Osteocyte (in vitro differentiated cells): ENCODE measurements around the gene LAMA5. TPM values are rescaled to one million over a fixed set of nuclear protein-coding genes. Genes with fewer than 3 reads are reported as not detected.

Source experiments
- DNase-seq: peaks from one replicate; pipeline ENCODE4 v3.0.0; 2021; ENCODE audit warnings: mixed read lengths; ENCODE audit not compliant: unreplicated experiment; ENCODE audit errors: extremely low spot score
- H3K27ac Mint-ChIP-seq: one replicate; pipeline ENCODE4 v1.8.0; 2021; ENCODE audit warnings: mild to moderate bottlenecking, mixed read lengths; ENCODE audit not compliant: unreplicated experiment
- H3K27me3 Mint-ChIP-seq: one replicate; pipeline ENCODE4 v1.8.0; 2021; ENCODE audit warnings: mixed read lengths; ENCODE audit not compliant: unreplicated experiment
- H3K36me3 Mint-ChIP-seq: one replicate; pipeline ENCODE4 v1.8.0; 2021; ENCODE audit warnings: mixed read lengths; ENCODE audit not compliant: unreplicated experiment
- H3K4me1 Mint-ChIP-seq: one replicate; pipeline ENCODE4 v1.8.0; 2021; ENCODE audit warnings: mixed read lengths; ENCODE audit not compliant: unreplicated experiment
- H3K4me3 Mint-ChIP-seq: one replicate; pipeline ENCODE4 v1.8.0; 2021; ENCODE audit warnings: mild to moderate bottlenecking, moderate library complexity, mixed read lengths; ENCODE audit not compliant: unreplicated experiment
- H3K9me3 Mint-ChIP-seq: one replicate; pipeline ENCODE4 v1.8.0; 2021; ENCODE audit warnings: mixed read lengths; ENCODE audit not compliant: unreplicated experiment
- total RNA-seq: library from RNA; stranded (reverse); gene quantifications from 2 replicates; pipeline ENCODE4 v1.2.1, GENCODE V29; 2021
- TF ChIP-seq, protein P1 (sequence below): fragments of 200-600 bp; sonication (generic); IDR thresholded peaks from 2 replicates; pipeline ENCODE4 v1.5.0; 2021; ENCODE audit warnings: antibody characterized with exemption, mild to moderate bottlenecking, moderate library complexity

LAMA5 gene
- total RNA-seq, 1 donor from 2014 or later, result 201 TPM

- H3K9me3 Mint-ChIP-seq, result no peaks in the 10 kb centered on the region
- H3K27ac Mint-ChIP-seq, result peak overlapping the region; percentile 81
- TF ChIP-seq, protein P1, sequence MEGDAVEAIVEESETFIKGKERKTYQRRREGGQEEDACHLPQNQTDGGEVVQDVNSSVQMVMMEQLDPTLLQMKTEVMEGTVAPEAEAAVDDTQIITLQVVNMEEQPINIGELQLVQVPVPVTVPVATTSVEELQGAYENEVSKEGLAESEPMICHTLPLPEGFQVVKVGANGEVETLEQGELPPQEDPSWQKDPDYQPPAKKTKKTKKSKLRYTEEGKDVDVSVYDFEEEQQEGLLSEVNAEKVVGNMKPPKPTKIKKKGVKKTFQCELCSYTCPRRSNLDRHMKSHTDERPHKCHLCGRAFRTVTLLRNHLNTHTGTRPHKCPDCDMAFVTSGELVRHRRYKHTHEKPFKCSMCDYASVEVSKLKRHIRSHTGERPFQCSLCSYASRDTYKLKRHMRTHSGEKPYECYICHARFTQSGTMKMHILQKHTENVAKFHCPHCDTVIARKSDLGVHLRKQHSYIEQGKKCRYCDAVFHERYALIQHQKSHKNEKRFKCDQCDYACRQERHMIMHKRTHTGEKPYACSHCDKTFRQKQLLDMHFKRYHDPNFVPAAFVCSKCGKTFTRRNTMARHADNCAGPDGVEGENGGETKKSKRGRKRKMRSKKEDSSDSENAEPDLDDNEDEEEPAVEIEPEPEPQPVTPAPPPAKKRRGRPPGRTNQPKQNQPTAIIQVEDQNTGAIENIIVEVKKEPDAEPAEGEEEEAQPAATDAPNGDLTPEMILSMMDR, result no peak
- no peaks in the 10 kb centered on the region for H3K27me3 Mint-ChIP-seq
- no peaks in the 10 kb centered on the region for H3K36me3 Mint-ChIP-seq
- no peak overlapping the region for H3K4me3 Mint-ChIP-seq
- peaks cover 61% of the 10 kb centered on the region for H3K4me1 Mint-ChIP-seq
- DNase-seq, result no peak
Observed at GRCh38 chr20:62357681-62358080, 9.4 kb downstream of the LAMA5 start.

DNA sequence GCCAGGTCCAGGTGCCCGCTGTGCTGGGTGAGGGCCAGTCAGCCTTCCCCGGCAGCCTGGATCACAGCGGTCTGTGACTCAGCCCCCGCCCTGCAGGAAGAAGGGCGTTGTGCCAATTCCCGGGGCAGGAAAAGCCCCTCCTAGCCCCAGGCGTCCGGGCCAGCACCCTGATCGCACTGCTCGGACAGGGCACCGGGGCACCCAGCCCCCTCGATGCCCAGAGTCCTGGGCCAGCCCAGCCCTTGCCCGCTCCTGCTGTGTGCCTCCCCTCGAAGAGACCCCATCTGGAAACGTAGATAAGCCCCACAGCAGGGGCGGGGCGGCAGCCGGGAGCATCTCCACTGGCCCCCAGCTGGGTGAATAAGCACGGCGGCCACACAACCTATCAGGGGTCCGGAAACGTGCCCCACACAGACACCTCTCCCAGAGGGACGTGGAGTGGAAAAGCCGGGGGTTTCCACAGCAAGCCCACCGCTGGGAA is 9.9 kb downstream of the LAMA5 start:
- DNase-seq, result no peak
- Mint-ChIP-seq H3K4me3 (no peak overlapping the region), H3K27me3 (no peaks in the 10 kb centered on the region), H3K9me3 (no peaks in the 10 kb centered on the region), H3K27ac (peak overlapping the region; percentile 81), H3K36me3 (no peaks in the 10 kb centered on the region), H3K4me1 (peaks cover 56% of the 10 kb centered on the region)
- TF ChIP-seq, protein P1, result no peak

- no peak for DNase-seq
- TF ChIP-seq, protein P1, result no peak
- H3K4me3 Mint-ChIP-seq, result peak overlapping the region; percentile 48
- no peaks in the 10 kb centered on the region for H3K36me3 Mint-ChIP-seq
- no peaks in the 10 kb centered on the region for H3K9me3 Mint-ChIP-seq
- H3K27ac Mint-ChIP-seq, result peak overlapping the region; percentile 81
- H3K4me1 Mint-ChIP-seq, result peaks cover 52% of the 10 kb centered on the region
- no peaks in the 10 kb centered on the region for H3K27me3 Mint-ChIP-seq
Observed at GRCh38 chr20:62356589-62357186, 10.4 kb downstream of the LAMA5 start.

GRCh38 chr20:62355878-62356588 is 11.1 kb downstream of the LAMA5 start:
- TF ChIP-seq, protein P1, result no peak
- no peaks in the 10 kb centered on the region for H3K36me3 Mint-ChIP-seq
- H3K27me3 Mint-ChIP-seq, result no peaks in the 10 kb centered on the region
- no peak for DNase-seq
- H3K4me1 Mint-ChIP-seq, result peaks cover 52% of the 10 kb centered on the region
- peak overlapping the region; percentile 81 for H3K27ac Mint-ChIP-seq
- H3K4me3 Mint-ChIP-seq, result peak overlapping the region; percentile 48
- no peaks in the 10 kb centered on the region for H3K9me3 Mint-ChIP-seq

DNA sequence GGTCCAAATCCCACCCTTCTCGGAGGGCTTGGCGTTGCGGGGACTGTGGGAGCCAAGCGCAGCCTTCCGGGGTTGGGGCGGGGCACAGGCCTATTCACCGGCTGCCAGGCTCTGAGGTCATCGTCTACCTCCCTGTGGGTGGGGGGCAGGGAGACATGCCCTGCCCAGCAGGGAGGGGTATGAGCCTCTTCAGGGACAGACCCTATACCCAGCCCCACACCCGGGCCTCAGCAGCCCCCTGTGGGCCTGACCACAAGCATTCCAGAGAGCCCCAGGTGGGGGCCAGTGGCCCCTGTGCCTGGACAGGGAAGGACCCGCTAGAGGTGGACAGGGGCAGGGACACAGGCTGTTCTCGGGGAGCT is 11.6 kb downstream of the LAMA5 start:
- H3K36me3 Mint-ChIP-seq, result no peaks in the 10 kb centered on the region
- peak overlapping the region; percentile 81 for H3K27ac Mint-ChIP-seq
- H3K27me3 Mint-ChIP-seq, result no peaks in the 10 kb centered on the region
- TF ChIP-seq, protein P1, result no peak
- no peaks in the 10 kb centered on the region for H3K9me3 Mint-ChIP-seq
- H3K4me1 Mint-ChIP-seq, result peaks cover 49% of the 10 kb centered on the region
- H3K4me3 Mint-ChIP-seq, result no peak overlapping the region
- no peak for DNase-seq
